ENCODE results near the gene RHOF. TPM values are rescaled to one million over a fixed set of nuclear protein-coding genes. Genes with fewer than 3 reads are reported as not detected.

The RHOF gene
- total and polyA plus RNA-seq, 2 of the 13 experiments (the other 11 are each of a cell fraction or from before 2014, with no cell fraction given), result 14.6 to 32.2 TPM

DNA sequence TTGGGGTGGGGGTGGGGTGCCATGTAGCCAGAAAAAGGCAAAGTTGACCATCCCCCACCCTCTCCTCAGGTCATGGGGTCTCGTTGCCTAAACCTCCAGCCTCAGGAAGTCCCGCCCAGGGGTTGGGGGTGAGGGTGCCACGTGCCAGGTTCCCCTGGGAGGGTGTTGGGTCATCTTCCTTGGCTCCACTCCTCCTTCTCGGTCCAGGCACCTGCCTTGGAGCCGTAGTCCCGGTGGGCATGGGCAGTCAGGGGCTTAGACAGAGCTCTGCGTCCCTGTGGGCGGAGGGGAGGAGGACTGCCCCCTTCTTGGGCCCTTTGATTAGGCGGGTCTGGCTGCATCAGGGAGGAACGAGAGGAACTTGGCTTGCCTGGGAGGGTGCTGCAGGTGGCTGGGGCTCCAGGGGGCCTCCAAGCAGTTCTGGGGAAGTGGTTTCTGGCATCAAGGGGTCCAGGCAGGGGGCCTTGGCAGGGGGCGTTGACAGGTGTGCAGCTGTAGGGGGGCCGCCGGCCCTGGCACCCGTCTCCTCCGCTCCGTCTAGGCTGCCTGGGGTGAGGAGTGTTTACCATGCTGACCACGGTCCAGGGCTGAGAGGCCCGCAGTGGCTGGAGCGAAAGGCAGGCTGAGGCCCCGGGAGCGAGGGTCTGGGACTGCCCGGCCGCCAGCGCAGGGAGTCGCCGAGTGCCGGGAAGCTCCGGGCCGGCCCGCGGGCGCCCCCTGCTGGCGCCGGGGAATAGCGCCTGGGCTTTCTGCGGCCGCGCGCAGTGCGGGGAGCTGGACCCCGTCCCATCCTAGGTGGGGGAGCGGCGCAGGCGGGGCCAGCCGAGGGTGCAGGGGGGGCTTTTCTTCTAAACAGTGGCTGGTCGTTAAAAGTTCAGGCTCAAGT is 18.2 kb upstream of the RHOF start (continued):
- TF ChIP-seq HNRNPL (IDR thresholded peaks at IDR 0.05; ENCODE audit: low read depth, low read length), result 0 out of 2 replicates have a peak, but pooled peaks have one; percentile 7
- TF ChIP-seq, protein P1, sequence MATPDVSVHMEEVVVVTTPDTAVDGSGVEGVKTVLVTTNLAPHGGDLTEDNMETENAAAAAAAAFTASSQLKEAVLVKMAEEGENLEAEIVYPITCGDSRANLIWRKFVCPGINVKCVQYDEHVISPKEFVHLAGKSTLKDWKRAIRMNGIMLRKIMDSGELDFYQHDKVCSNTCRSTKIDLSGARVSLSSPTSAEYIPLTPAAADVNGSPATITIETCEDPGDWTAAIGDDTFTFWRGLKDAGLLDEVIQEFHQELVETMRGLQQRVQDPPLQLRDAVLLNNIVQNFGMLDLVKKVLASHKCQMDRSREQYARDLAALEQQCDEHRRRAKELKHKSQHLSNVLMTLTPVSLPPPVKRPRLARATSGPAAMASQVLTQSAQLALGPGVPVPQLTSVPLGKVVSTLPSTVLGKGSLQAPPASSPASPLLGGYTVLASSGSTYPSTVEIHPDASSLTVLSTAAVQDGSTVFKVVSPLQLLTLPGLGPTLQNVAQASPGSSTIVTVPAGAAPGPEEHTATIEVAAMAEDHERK (CRISPR knock-in tag; IDR thresholded peaks at IDR 0.05; ENCODE audit: low read depth), result no peak
- TF ChIP-seq ZNF616 (CRISPR knock-in tag; IDR thresholded peaks at IDR 0.05; ENCODE audit: low read depth), result no peak
- TF ChIP-seq TARDBP (CRISPR knock-in tag; IDR thresholded peaks at IDR 0.05), result no peak
- TF ChIP-seq NR2F2 (IDR thresholded peaks at IDR 0.05; ENCODE audit: borderline replicate concordance, low read depth), result no peak
- TF ChIP-seq ZNF563 (CRISPR knock-in tag; IDR thresholded peaks at IDR 0.05), result no peak
- TF ChIP-seq, protein P2, sequence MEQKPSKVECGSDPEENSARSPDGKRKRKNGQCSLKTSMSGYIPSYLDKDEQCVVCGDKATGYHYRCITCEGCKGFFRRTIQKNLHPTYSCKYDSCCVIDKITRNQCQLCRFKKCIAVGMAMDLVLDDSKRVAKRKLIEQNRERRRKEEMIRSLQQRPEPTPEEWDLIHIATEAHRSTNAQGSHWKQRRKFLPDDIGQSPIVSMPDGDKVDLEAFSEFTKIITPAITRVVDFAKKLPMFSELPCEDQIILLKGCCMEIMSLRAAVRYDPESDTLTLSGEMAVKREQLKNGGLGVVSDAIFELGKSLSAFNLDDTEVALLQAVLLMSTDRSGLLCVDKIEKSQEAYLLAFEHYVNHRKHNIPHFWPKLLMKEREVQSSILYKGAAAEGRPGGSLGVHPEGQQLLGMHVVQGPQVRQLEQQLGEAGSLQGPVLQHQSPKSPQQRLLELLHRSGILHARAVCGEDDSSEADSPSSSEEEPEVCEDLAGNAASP (CRISPR knock-in tag; IDR thresholded peaks at IDR 0.05; ENCODE audit: borderline replicate concordance), result peak; percentile 9; the same call in 1 of the 2 replicates
- TF ChIP-seq GZF1 (CRISPR knock-in tag; IDR thresholded peaks at IDR 0.05), result no peak
- peak; percentile 44 for TF ChIP-seq SRSF1 (optimal IDR thresholded peaks at IDR 0.05; ENCODE audit: low read depth, low read length)
- TF ChIP-seq PHF21A (CRISPR knock-in tag; IDR thresholded peaks at IDR 0.05), result no peak
- TF ChIP-seq IKZF4 (CRISPR knock-in tag; IDR thresholded peaks at IDR 0.05; ENCODE audit: borderline replicate concordance, low read depth, not compliant biosample characterization), result no peak
- TF ChIP-seq, protein P3, sequence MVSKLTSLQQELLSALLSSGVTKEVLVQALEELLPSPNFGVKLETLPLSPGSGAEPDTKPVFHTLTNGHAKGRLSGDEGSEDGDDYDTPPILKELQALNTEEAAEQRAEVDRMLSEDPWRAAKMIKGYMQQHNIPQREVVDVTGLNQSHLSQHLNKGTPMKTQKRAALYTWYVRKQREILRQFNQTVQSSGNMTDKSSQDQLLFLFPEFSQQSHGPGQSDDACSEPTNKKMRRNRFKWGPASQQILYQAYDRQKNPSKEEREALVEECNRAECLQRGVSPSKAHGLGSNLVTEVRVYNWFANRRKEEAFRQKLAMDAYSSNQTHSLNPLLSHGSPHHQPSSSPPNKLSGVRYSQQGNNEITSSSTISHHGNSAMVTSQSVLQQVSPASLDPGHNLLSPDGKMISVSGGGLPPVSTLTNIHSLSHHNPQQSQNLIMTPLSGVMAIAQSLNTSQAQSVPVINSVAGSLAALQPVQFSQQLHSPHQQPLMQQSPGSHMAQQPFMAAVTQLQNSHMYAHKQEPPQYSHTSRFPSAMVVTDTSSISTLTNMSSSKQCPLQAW (CRISPR knock-in tag; IDR thresholded peaks at IDR 0.05), result no peak
- TF ChIP-seq HHEX (CRISPR knock-in tag; IDR thresholded peaks at IDR 0.05), result no peak
- no peak for TF ChIP-seq MTA1 (CRISPR knock-in tag; IDR thresholded peaks at IDR 0.05; ENCODE audit: borderline replicate concordance)
- no peak for TF ChIP-seq ZNF589 (CRISPR knock-in tag; conservative IDR thresholded peaks at IDR 0.05)
- TF ChIP-seq ZFP41 (CRISPR knock-in tag; IDR thresholded peaks at IDR 0.05; ENCODE audit: borderline replicate concordance), result no peak
- no peak for TF ChIP-seq ELK4 (CRISPR knock-in tag; IDR thresholded peaks at IDR 0.05; ENCODE audit: borderline replicate concordance)
- TF ChIP-seq TMF1 (CRISPR knock-in tag; IDR thresholded peaks at IDR 0.05; ENCODE audit: low read depth), result peak; percentile 53; the same call in 1 of the 2 replicates
- no peak for TF ChIP-seq SMAD9 (CRISPR knock-in tag; IDR thresholded peaks at IDR 0.05)
- TF ChIP-seq SP2 (CRISPR knock-in tag; IDR thresholded peaks at IDR 0.05), result peak; percentile 45; the same call in 1 of the 2 replicates
- TF ChIP-seq, protein P4, sequence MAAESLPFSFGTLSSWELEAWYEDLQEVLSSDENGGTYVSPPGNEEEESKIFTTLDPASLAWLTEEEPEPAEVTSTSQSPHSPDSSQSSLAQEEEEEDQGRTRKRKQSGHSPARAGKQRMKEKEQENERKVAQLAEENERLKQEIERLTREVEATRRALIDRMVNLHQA (CRISPR knock-in tag; IDR thresholded peaks at IDR 0.05), result no peak
- TF ChIP-seq HOXD1 (CRISPR knock-in tag; IDR thresholded peaks at IDR 0.05), result 0 out of 2 replicates have a peak, but pooled peaks have one; percentile 55
- TF ChIP-seq ZNF263 (CRISPR knock-in tag; IDR thresholded peaks at IDR 0.05), result no peak
- peak; percentile 51; the same call in 1 of the 2 replicates for TF ChIP-seq SIN3A (IDR thresholded peaks at IDR 0.05; ENCODE audit: borderline replicate concordance, low read depth, low read length)

All from HepG2 (cell line).